Mononuclear cell (primary cell): ENCODE data around the gene SLC35F5. TPM values are rescaled to one million over a fixed set of nuclear protein-coding genes. Genes with fewer than 3 reads are reported as not detected.

Source experiments
- total RNA-seq: library from RNA; depleted of rRNA; stranded (reverse); fragments of >200 nt; gene quantifications from one replicate; pipeline ENCODE4 v1.2.3, GENCODE V29; 2012

Gene SLC35F5
- total RNA-seq, 1 donor = 37.8 TPM

Other genes with a start within 250 kb of the SLC35F5 start
- 8.4 TPM for gene RABL2A, start 129.4 kb downstream of the SLC35F5 start, total RNA-seq
- gene ACTR3, start 133.4 kb upstream of the SLC35F5 start, total RNA-seq = 184 TPM